SK-N-SH (cell line): ENCODE results near the gene DCXR.

Experiments used
- CTCF ChIP-seq: fragments of 200-600 bp; sonication (generic); IDR thresholded peaks from 2 replicates; pipeline ENCODE4 v1.6.1; 2017; ENCODE audit warnings: antibody characterized with exemption, mild to moderate bottlenecking, moderate library complexity
- ELF1 ChIP-seq: IDR thresholded peaks from 2 replicates; pipeline ENCODE4 v1.4.0; 2012
- GABPA ChIP-seq: IDR thresholded peaks from 2 replicates; pipeline ENCODE4 v1.4.0; 2012; ENCODE audit warnings: low read depth, mild to moderate bottlenecking
- NFIC ChIP-seq: IDR thresholded peaks from 2 replicates; pipeline ENCODE4 v1.4.0; 2012; ENCODE audit warnings: borderline replicate concordance
- YY1 ChIP-seq: IDR thresholded peaks from 2 replicates; pipeline ENCODE4 v1.4.0; 2012; ENCODE audit warnings: low read depth, mild to moderate bottlenecking
- ZBTB33 ChIP-seq: IDR thresholded peaks from 2 replicates; pipeline ENCODE4 v1.4.0; 2012; ENCODE audit warnings: low read depth, borderline replicate concordance

- TF ChIP-seq ELF1, result no peak
- no peak for TF ChIP-seq CTCF
- no peak for TF ChIP-seq GABPA
- TF ChIP-seq NFIC, result no peak
- no peak for TF ChIP-seq YY1
- TF ChIP-seq ZBTB33, result no peak
Observed at GRCh38 chr17:82031303-82031884, 6.1 kb downstream of the DCXR start, which contains the start of gene RAC3.
